Loucy (cell line): ENCODE results near the gene ZFPM1.

Source experiments
- H2AFZ ChIP-seq: fragments of 200-600 bp; sonication (generic); 2 replicates; pipeline ENCODE4 v1.6.0; 2016; ENCODE audit warnings: antibody characterized with exemption, mild to moderate bottlenecking, low read length, moderate library complexity
- H3F3A ChIP-seq: fragments of 200-600 bp; 2 replicates; pipeline ENCODE4 v1.6.0; 2016; ENCODE audit warnings: antibody characterized with exemption, low read depth, mild to moderate bottlenecking
- H3K27me3 ChIP-seq: fragments of 200-600 bp; sonication (generic); 2 replicates; pipeline ENCODE4 v1.6.1; 2014; ENCODE audit warnings: low read length, mild to moderate bottlenecking; ENCODE audit not compliant: insufficient read depth, poor library complexity, severe bottlenecking
- H3K36me3 ChIP-seq: fragments of 200-600 bp; sonication (generic); 2 replicates; pipeline ENCODE4 v1.6.1; 2016; ENCODE audit warnings: low read length; ENCODE audit not compliant: insufficient read depth
- H3K4me1 ChIP-seq: fragments of 200-600 bp; sonication (generic); 2 replicates; pipeline ENCODE4 v1.5.1; 2014; ENCODE audit warnings: low read length, mild to moderate bottlenecking; ENCODE audit not compliant: insufficient read depth, poor library complexity, severe bottlenecking
- H3K4me2 ChIP-seq: fragments of 200-600 bp; sonication (generic); 2 replicates; pipeline ENCODE4 v1.6.0; 2014; ENCODE audit warnings: antibody characterized with exemption, low read length, low read depth, mild to moderate bottlenecking; ENCODE audit not compliant: poor library complexity, severe bottlenecking
- H3K4me3 ChIP-seq: fragments of 200-600 bp; sonication (generic); 2 replicates; pipeline ENCODE4 v1.5.1; 2014; ENCODE audit warnings: low read length, mild to moderate bottlenecking, mixed read lengths; ENCODE audit not compliant: poor library complexity, severe bottlenecking
- H3K79me2 ChIP-seq: fragments of 200-600 bp; sonication (generic); 2 replicates; pipeline ENCODE4 v1.6.1; 2014; ENCODE audit warnings: low read length; ENCODE audit not compliant: insufficient read depth
- H3K9ac ChIP-seq: fragments of 200-600 bp; sonication (generic); 2 replicates; pipeline ENCODE4 v1.6.0; 2014; ENCODE audit warnings: mild to moderate bottlenecking, low read depth, low read length, moderate library complexity; ENCODE audit not compliant: poor library complexity, severe bottlenecking
- H3K9me2 ChIP-seq: fragments of 200-600 bp; sonication (generic); replicated peaks from 2 replicates; pipeline ENCODE4 v1.6.1; 2016; ENCODE audit warnings: low read depth, low read length, mixed read lengths
- H3K9me3 ChIP-seq: fragments of 200-600 bp; sonication (generic); 2 replicates; pipeline ENCODE4 v1.6.1; 2014; ENCODE audit warnings: mild to moderate bottlenecking, antibody characterized with exemption, low read length, low read depth; ENCODE audit not compliant: insufficient read depth
- H4K20me1 ChIP-seq: fragments of 200-600 bp; sonication (generic); 2 replicates; pipeline ENCODE4 v1.6.0; 2014; ENCODE audit warnings: antibody characterized with exemption, low read length, mild to moderate bottlenecking; ENCODE audit not compliant: insufficient read depth, poor library complexity, severe bottlenecking
- CTCF ChIP-seq: fragments of 200-600 bp; sonication (generic); conservative IDR thresholded peaks from 2 replicates; pipeline ENCODE4 v1.5.1; 2014; ENCODE audit warnings: mild to moderate bottlenecking, antibody characterized with exemption, low read length
- EZH2phosphoT487 ChIP-seq: fragments of 200-600 bp; IDR thresholded peaks from 2 replicates; pipeline ENCODE4 v1.6.1; 2018; ENCODE audit warnings: antibody characterized with exemption, mild to moderate bottlenecking, moderate library complexity, borderline replicate concordance

Gene ZFPM1

GRCh38 chr16:88540346-88540977 is 87.4 kb downstream of the ZFPM1 start:
- no peak overlapping the region for H2AFZ ChIP-seq
- no peaks in the 10 kb centered on the region for H3K4me1 ChIP-seq
- no peak overlapping the region for H3K4me3 ChIP-seq
- no peaks in the 10 kb centered on the region for H4K20me1 ChIP-seq
- no peaks in the 10 kb centered on the region for H3K9me2 ChIP-seq
- H3K9me3 ChIP-seq, result no peaks in the 10 kb centered on the region
- H3F3A ChIP-seq, result no peaks in the 10 kb centered on the region
- H3K36me3 ChIP-seq, result no peaks in the 10 kb centered on the region
- no peaks in the 10 kb centered on the region for H3K27me3 ChIP-seq
- no peaks in the 10 kb centered on the region for H3K79me2 ChIP-seq
- no peak overlapping the region for H3K9ac ChIP-seq
- no peak for TF ChIP-seq EZH2phosphoT487
- TF ChIP-seq CTCF, result no peak
- no peak overlapping the region for H3K4me2 ChIP-seq

- H3K79me2 ChIP-seq, result no peaks in the 10 kb centered on the region
- H3K9me2 ChIP-seq, result no peaks in the 10 kb centered on the region
- no peak overlapping the region for H2AFZ ChIP-seq
- H3K9ac ChIP-seq, result no peak overlapping the region
- no peaks in the 10 kb centered on the region for H3K9me3 ChIP-seq
- no peaks in the 10 kb centered on the region for H3K36me3 ChIP-seq
- TF ChIP-seq EZH2phosphoT487, result no peak
- no peak for TF ChIP-seq CTCF
- H3K4me1 ChIP-seq, result no peaks in the 10 kb centered on the region
- H3K4me3 ChIP-seq, result no peak overlapping the region
- no peak overlapping the region for H3K4me2 ChIP-seq
- H3F3A ChIP-seq, result no peaks in the 10 kb centered on the region
- no peaks in the 10 kb centered on the region for H4K20me1 ChIP-seq
- no peaks in the 10 kb centered on the region for H3K27me3 ChIP-seq
Measured at GRCh38 chr16:88541831-88542616, 88.9 kb downstream of the ZFPM1 start.

GRCh38 chr16:88543230-88543813 is 90.2 kb downstream of the ZFPM1 start:
- Histone ChIP-seq H3K9ac (no peak overlapping the region), H3K27me3 (no peaks in the 10 kb centered on the region), H4K20me1 (no peaks in the 10 kb centered on the region), H3K36me3 (no peaks in the 10 kb centered on the region), H3K9me3 (no peaks in the 10 kb centered on the region), H3K4me1 (peaks cover 4% of the 10 kb centered on the region), H3K79me2 (no peaks in the 10 kb centered on the region), H2AFZ (no peak overlapping the region), H3K4me2 (no peak overlapping the region), H3F3A (no peaks in the 10 kb centered on the region), H3K9me2 (no peaks in the 10 kb centered on the region), H3K4me3 (no peak overlapping the region)
- TF ChIP-seq CTCF (no peak), EZH2phosphoT487 (no peak)
